H9 (cell line): ENCODE results near the gene EXOC6. TPM values are rescaled to one million over a fixed set of nuclear protein-coding genes. Genes with fewer than 3 reads are reported as not detected.

Experiments used
- DNase-seq: peaks from one replicate; pipeline ENCODE4 v3.0.0-alpha.2; 2017
- H2AFZ ChIP-seq: one replicate; pipeline ENCODE4 v1.6.1; 2013; ENCODE audit warnings: mild to moderate bottlenecking, low read length, control low read depth, moderate library complexity
- H2AK5ac ChIP-seq: 2 replicates; pipeline ENCODE4 v1.6.1; 2013; ENCODE audit warnings: low read length, control low read depth, mixed read lengths; ENCODE audit not compliant: insufficient read length
- H2BK120ac ChIP-seq: one replicate; pipeline ENCODE4 v1.6.1; 2013; ENCODE audit warnings: low read depth, mild to moderate bottlenecking, low read length, control low read depth, inconsistent platforms; ENCODE audit not compliant: poor library complexity, severe bottlenecking
- H2BK12ac ChIP-seq: 2 replicates; pipeline ENCODE4 v1.6.1; 2013; ENCODE audit warnings: low read length, control low read depth, mixed read lengths, low read depth; ENCODE audit not compliant: insufficient read length
- H2BK15ac ChIP-seq: 2 replicates; pipeline ENCODE4 v1.6.1; 2013; ENCODE audit warnings: low read depth, low read length, control low read depth
- H2BK20ac ChIP-seq: one replicate; pipeline ENCODE4 v1.6.1; 2013; ENCODE audit warnings: low read depth, mild to moderate bottlenecking, low read length, control low read depth, inconsistent platforms; ENCODE audit not compliant: poor library complexity, severe bottlenecking
- H2BK5ac ChIP-seq: 2 replicates; pipeline ENCODE4 v1.6.1; 2013; ENCODE audit warnings: low read length, control low read depth, mixed read lengths; ENCODE audit not compliant: insufficient read length
- H3K14ac ChIP-seq: 2 replicates; pipeline ENCODE4 v1.6.1; 2013; ENCODE audit warnings: low read length, control low read depth; ENCODE audit not compliant: insufficient read depth
- H3K18ac ChIP-seq: 2 replicates; pipeline ENCODE4 v1.6.1; 2013; ENCODE audit warnings: low read depth, mild to moderate bottlenecking, mixed read lengths, low read length, control low read depth; ENCODE audit not compliant: insufficient read length
- H3K23ac ChIP-seq: 2 replicates; pipeline ENCODE4 v1.6.1; 2013; ENCODE audit warnings: low read length, control low read depth, mixed read lengths, low read depth; ENCODE audit not compliant: insufficient read length
- H3K23me2 ChIP-seq: 2 replicates; pipeline ENCODE4 v1.6.1; 2013; ENCODE audit warnings: low read depth, mild to moderate bottlenecking, mixed read lengths, low read length, control low read depth; ENCODE audit not compliant: insufficient read length, poor library complexity, severe bottlenecking
- H3K27ac ChIP-seq: 2 replicates; pipeline ENCODE4 v1.5.1; 2013; ENCODE audit warnings: low read length, control low read depth, mixed read lengths, low read depth; ENCODE audit not compliant: insufficient read length
- H3K27me3 ChIP-seq: 2 replicates; pipeline ENCODE4 v1.6.1; 2013; ENCODE audit warnings: low read length, control low read depth, inconsistent platforms; ENCODE audit not compliant: insufficient read depth
- H3K4ac ChIP-seq: 2 replicates; pipeline ENCODE4 v1.6.1; 2013; ENCODE audit warnings: low read depth, mild to moderate bottlenecking, control low read depth, inconsistent platforms, low read length, moderate library complexity
- H3K4me1 ChIP-seq: 2 replicates; pipeline ENCODE4 v1.6.1; 2013; ENCODE audit warnings: low read length, control low read depth, inconsistent platforms; ENCODE audit not compliant: insufficient read depth
- H3K4me2 ChIP-seq: 2 replicates; pipeline ENCODE4 v1.6.1; 2013; ENCODE audit warnings: low read length, control low read depth, mixed read lengths; ENCODE audit not compliant: insufficient read length, insufficient read depth
- H3K56ac ChIP-seq: 2 replicates; pipeline ENCODE4 v1.6.1; 2013; ENCODE audit warnings: low read depth, mild to moderate bottlenecking, mixed read lengths, low read length, control low read depth; ENCODE audit not compliant: insufficient read length
- H3K79me1 ChIP-seq: 2 replicates; pipeline ENCODE4 v1.6.1; 2013; ENCODE audit warnings: low read depth, mild to moderate bottlenecking, moderate library complexity, low read length, control low read depth, inconsistent platforms; ENCODE audit not compliant: insufficient read depth, poor library complexity, severe bottlenecking
- H3K79me2 ChIP-seq: 2 replicates; pipeline ENCODE4 v1.6.1; 2013; ENCODE audit warnings: low read length, control low read depth, inconsistent platforms; ENCODE audit not compliant: insufficient read depth
- H3K9ac ChIP-seq: 2 replicates; pipeline ENCODE4 v1.6.1; 2013; ENCODE audit warnings: low read length, control low read depth, mixed read lengths; ENCODE audit not compliant: insufficient read length; ENCODE audit errors: extremely low read depth
- H3K9me3 ChIP-seq: one replicate; pipeline ENCODE4 v1.6.1; 2013; ENCODE audit warnings: low read depth, low read length, inconsistent platforms; ENCODE audit not compliant: control insufficient read depth
- H3T11ph ChIP-seq: one replicate; pipeline ENCODE4 v1.6.1; 2013; ENCODE audit warnings: mild to moderate bottlenecking, low read length, control low read depth, inconsistent platforms
- H4K20me1 ChIP-seq: one replicate; pipeline ENCODE4 v1.6.1; 2013; ENCODE audit not compliant: control insufficient read depth, insufficient read length, insufficient read depth
- H4K5ac ChIP-seq: 2 replicates; pipeline ENCODE4 v1.6.1; 2013; ENCODE audit warnings: low read depth, mild to moderate bottlenecking, mixed read lengths, low read length, control low read depth; ENCODE audit not compliant: insufficient read length
- H4K8ac ChIP-seq: replicated peaks from 2 replicates; pipeline ENCODE4 v1.6.1; 2013; ENCODE audit warnings: low read length, control low read depth, mixed read lengths, low read depth; ENCODE audit not compliant: insufficient read length
- H4K91ac ChIP-seq: 2 replicates; pipeline ENCODE4 v1.6.1; 2013; ENCODE audit warnings: low read depth, mild to moderate bottlenecking, moderate library complexity, mixed read lengths, low read length, control low read depth; ENCODE audit not compliant: insufficient read length
- H3K27ac Mint-ChIP-seq, 3 experiments: 2 replicates in 2 of 3; 3 replicates in 1 of 3; pipeline ENCODE4 v1.8.0; 2020 to 2021; ENCODE audit warnings: mixed read lengths in 3 of 3, mild to moderate bottlenecking in 1 of 3, moderate library complexity in 1 of 3
- H3K27me3 Mint-ChIP-seq: 2 replicates; pipeline ENCODE4 v1.8.0; 2021; ENCODE audit warnings: low read depth, mild to moderate bottlenecking, moderate library complexity, mixed read lengths
- H3K36me3 Mint-ChIP-seq, 3 experiments: 2 replicates in 2 of 3; 3 replicates in 1 of 3; pipeline ENCODE4 v1.8.0; 2020 to 2021; ENCODE audit warnings: low read depth in 3 of 3, mixed read lengths in 3 of 3; ENCODE audit not compliant: insufficient read depth in 1 of 3
- H3K4me1 Mint-ChIP-seq, 2 experiments: 2 replicates each; pipeline ENCODE4 v1.8.0; 2020; ENCODE audit warnings: mixed read lengths in 2 of 2
- H3K4me3 Mint-ChIP-seq, 2 experiments: 2 replicates in 1 of 2; 3 replicates in 1 of 2; pipeline ENCODE4 v1.8.0; 2020 to 2021; ENCODE audit warnings: mild to moderate bottlenecking in 2 of 2, mixed read lengths in 2 of 2, moderate library complexity in 1 of 2
- H3K9me3 Mint-ChIP-seq, 2 experiments: 2 replicates in 1 of 2; 3 replicates in 1 of 2; pipeline ENCODE4 v1.8.0; 2020; ENCODE audit warnings: mild to moderate bottlenecking in 2 of 2, mixed read lengths in 2 of 2, moderate library complexity in 1 of 2
- WGBS: extraction: QIAGEN DNeasy Blood & Tissue Kit; methylation state at CpG from one replicate; pipeline ENCODE4 v1.1.7; 2013; ENCODE audit warnings: missing lambda C conversion rate, low lambda C conversion rate, mixed read lengths; ENCODE audit not compliant: insufficient read length; ENCODE audit errors: extremely low coverage; 5-methylcytosine and 5-hydroxymethylcytosine counted together
- total RNA-seq: library from RNA; stranded (reverse); gene quantifications from 2 replicates; pipeline ENCODE4 v1.2.1, GENCODE V29; 2021
- TF ChIP-seq, protein P1 (sequence below): fragments of 200-600 bp; sonication (generic); conservative IDR thresholded peaks from 3 replicates; pipeline ENCODE4 v1.8.0; 2021; ENCODE audit warnings: antibody characterized with exemption, mild to moderate bottlenecking

EXOC6 gene
- total RNA-seq, 1 experiment from 2014 or later, result 9.0 TPM

DNA sequence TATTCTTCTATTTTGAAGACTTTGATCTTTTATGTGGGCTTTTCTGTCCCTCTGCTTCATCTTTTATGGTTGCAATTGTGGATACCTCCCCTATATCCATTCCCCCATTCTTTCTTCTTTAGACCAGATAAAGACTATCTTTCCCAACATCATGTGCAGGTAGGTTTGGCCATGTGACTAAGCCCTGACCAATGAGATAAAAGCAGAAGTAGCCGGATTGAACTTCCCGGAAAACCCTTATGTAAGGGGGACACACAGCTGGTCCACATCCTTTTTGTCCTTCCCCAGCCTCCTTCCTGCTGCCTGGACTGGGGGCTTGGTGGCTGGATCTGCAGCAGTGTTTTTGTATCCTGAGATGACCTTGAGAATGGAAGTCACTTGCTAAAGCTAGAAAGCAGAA lies 33.5 kb upstream of the EXOC6 start:
- H3K27me3 ChIP-seq, result no peaks in the 10 kb centered on the region
- Mint-ChIP-seq H3K4me3 (no peak overlapping the region), H3K4me1 (peaks cover 11 to 17% of the 10 kb centered on the region in 2 experiments), H3K27ac (no peak overlapping the region), H3K9me3 (no peaks in the 10 kb centered on the region), H3K36me3 (no peaks in the 10 kb centered on the region), H3K27me3 (peaks cover 2% of the 10 kb centered on the region; the same call in 1 of the 2 replicates)
- no peaks in the 10 kb centered on the region for H3K79me2 ChIP-seq
- H3K9ac ChIP-seq, result no peak overlapping the region
- H3K14ac ChIP-seq, result no peak overlapping the region
- H2BK20ac ChIP-seq, result no peak overlapping the region
- H3K56ac ChIP-seq, result no peak overlapping the region
- no peaks in the 10 kb centered on the region for H3K79me1 ChIP-seq
- H3K23me2 ChIP-seq, result no peaks in the 10 kb centered on the region
- H3K18ac ChIP-seq, result no peak overlapping the region
- no peak overlapping the region for H2BK12ac ChIP-seq
- H2BK15ac ChIP-seq, result no peak overlapping the region
- H2AFZ ChIP-seq, result no peak overlapping the region
- no peak overlapping the region for H3K4me2 ChIP-seq
- H4K20me1 ChIP-seq, result no peaks in the 10 kb centered on the region
- no peak overlapping the region for H3K27ac ChIP-seq
- no peak overlapping the region for H2AK5ac ChIP-seq
- H3K4ac ChIP-seq, result no peak overlapping the region
- no CpG with 5 or more reads among the region's 2 CpGs for WGBS
- H4K8ac ChIP-seq, result no peak overlapping the region
- no peak overlapping the region for H2BK120ac ChIP-seq
- H4K5ac ChIP-seq, result no peak overlapping the region
- TF ChIP-seq, protein P1, sequence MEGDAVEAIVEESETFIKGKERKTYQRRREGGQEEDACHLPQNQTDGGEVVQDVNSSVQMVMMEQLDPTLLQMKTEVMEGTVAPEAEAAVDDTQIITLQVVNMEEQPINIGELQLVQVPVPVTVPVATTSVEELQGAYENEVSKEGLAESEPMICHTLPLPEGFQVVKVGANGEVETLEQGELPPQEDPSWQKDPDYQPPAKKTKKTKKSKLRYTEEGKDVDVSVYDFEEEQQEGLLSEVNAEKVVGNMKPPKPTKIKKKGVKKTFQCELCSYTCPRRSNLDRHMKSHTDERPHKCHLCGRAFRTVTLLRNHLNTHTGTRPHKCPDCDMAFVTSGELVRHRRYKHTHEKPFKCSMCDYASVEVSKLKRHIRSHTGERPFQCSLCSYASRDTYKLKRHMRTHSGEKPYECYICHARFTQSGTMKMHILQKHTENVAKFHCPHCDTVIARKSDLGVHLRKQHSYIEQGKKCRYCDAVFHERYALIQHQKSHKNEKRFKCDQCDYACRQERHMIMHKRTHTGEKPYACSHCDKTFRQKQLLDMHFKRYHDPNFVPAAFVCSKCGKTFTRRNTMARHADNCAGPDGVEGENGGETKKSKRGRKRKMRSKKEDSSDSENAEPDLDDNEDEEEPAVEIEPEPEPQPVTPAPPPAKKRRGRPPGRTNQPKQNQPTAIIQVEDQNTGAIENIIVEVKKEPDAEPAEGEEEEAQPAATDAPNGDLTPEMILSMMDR, result no peak
- no peaks in the 10 kb centered on the region for H3K4me1 ChIP-seq
- no peak overlapping the region for H3T11ph ChIP-seq
- H2BK5ac ChIP-seq, result no peak overlapping the region
- H3K9me3 ChIP-seq, result no peaks in the 10 kb centered on the region
- H4K91ac ChIP-seq, result no peak overlapping the region
- no peak for DNase-seq
- no peak overlapping the region for H3K23ac ChIP-seq
